DND-41 (cell line): ENCODE measurements around the gene CXCR5.
"Not testable (repeated sequence)": the region's sequence is repeated elsewhere in the genome, so short reads cannot be mapped to it uniquely, and the experiment has no call there.

Source experiments
- ATAC-seq: fragments of 200-7000 bp; cut with Tn5 transposase; 3 replicates; pipeline ENCODE4 v1.9.1; 2021; ENCODE audit warnings: low read depth; ENCODE audit not compliant: insufficient read depth
- DNase-seq: peaks from one replicate; pipeline ENCODE4 v3.0.0-alpha.2; 2020
- H2AFZ ChIP-seq: 2 replicates; pipeline ENCODE4 v1.6.0; 2012; ENCODE audit warnings: low read depth, low read length
- H3K27ac ChIP-seq: 2 replicates; pipeline ENCODE4 v1.5.1; 2012; ENCODE audit warnings: low read length, inconsistent platforms
- H3K27me3 ChIP-seq: fragments of 200-600 bp; sonication (generic); 2 replicates; pipeline ENCODE4 v1.6.0; 2012; ENCODE audit warnings: low read length, mild to moderate bottlenecking, inconsistent platforms; ENCODE audit not compliant: insufficient read depth, poor library complexity
- H3K36me3 ChIP-seq: 2 replicates; pipeline ENCODE4 v1.5.1; 2012; ENCODE audit warnings: low read length, inconsistent platforms; ENCODE audit not compliant: insufficient read depth
- H3K4me1 ChIP-seq: 2 replicates; pipeline ENCODE4 v1.5.1; 2012; ENCODE audit warnings: mild to moderate bottlenecking, low read length; ENCODE audit not compliant: insufficient read depth
- H3K4me2 ChIP-seq: 2 replicates; pipeline ENCODE4 v1.6.0; 2012; ENCODE audit warnings: mild to moderate bottlenecking, moderate library complexity, low read length, inconsistent platforms; ENCODE audit not compliant: insufficient read depth
- H3K4me3 ChIP-seq, 2 experiments: fragments of 200-600 bp in 1 of 2; shearing (Covaris generic) in 1 of 2; 2 replicates each; pipeline ENCODE4 v1.5.1; 2012 to 2016; ENCODE audit warnings: inconsistent platforms in 2 of 2, low read length in 2 of 2, mild to moderate bottlenecking in 2 of 2, low read depth in 1 of 2, moderate library complexity in 1 of 2
- H3K79me2 ChIP-seq: 2 replicates; pipeline ENCODE4 v1.6.0; 2012; ENCODE audit warnings: low read length, inconsistent platforms; ENCODE audit not compliant: insufficient read depth
- H3K9ac ChIP-seq: 2 replicates; pipeline ENCODE4 v1.6.0; 2012; ENCODE audit warnings: low read depth, mild to moderate bottlenecking, inconsistent platforms, low read length, moderate library complexity
- H3K9me3 ChIP-seq: 2 replicates; pipeline ENCODE4 v1.5.1; 2012; ENCODE audit warnings: low read length, moderate library complexity, mild to moderate bottlenecking, inconsistent platforms; ENCODE audit not compliant: insufficient read depth, severe bottlenecking
- H4K20me1 ChIP-seq: 2 replicates; pipeline ENCODE4 v1.6.0; 2012; ENCODE audit warnings: low read length; ENCODE audit not compliant: insufficient read depth
- EZH2 ChIP-seq: IDR thresholded peaks from 3 replicates; pipeline ENCODE4 v1.6.1; 2012; ENCODE audit warnings: borderline replicate concordance, low read depth, mild to moderate bottlenecking, moderate library complexity, low read length, inconsistent platforms; ENCODE audit not compliant: severe bottlenecking
- TF ChIP-seq, protein P1 (sequence below): IDR thresholded peaks from 2 replicates; pipeline ENCODE4 v1.5.1; 2012; ENCODE audit warnings: borderline replicate concordance, low read length, moderate library complexity, mild to moderate bottlenecking; ENCODE audit not compliant: poor library complexity, severe bottlenecking; ENCODE audit errors: extremely low read depth

CXCR5 gene

DNA sequence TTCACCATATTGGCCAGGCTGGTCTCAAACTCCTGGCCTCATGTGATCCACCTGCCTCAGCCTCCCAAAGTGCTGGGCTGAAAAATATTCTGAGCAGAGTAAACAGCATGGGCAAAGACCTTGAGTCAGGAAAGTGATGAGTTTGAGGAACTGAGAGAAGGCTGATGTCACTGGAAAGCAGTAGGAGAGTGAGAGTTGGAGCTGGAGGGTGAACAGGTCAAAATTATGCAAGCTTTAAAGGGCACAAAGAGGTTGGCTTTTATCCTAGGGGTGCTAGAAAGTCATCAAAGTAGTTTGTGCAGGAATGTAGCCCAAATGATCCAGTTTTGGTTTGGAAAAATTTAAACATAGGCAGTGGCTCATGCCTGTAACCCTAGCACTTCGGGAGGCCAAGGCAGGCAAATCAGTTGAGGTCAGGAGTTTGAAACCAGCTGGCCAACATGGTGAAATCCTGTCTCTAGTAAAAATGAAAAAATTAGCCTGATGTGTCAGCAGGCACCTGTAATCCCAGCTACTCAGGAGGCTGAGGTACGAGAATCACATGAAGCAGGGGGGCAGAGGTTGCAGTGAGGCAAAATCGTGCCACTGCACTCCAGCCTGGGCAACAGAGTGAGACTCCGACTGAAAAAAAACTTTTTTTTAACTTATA lies 44.7 kb upstream of the CXCR5 start:
- Histone ChIP-seq H3K79me2 (no peaks in the 10 kb centered on the region), H3K9me3 (no peaks in the 10 kb centered on the region), H3K27ac (no peak overlapping the region), H3K4me2 (no peak overlapping the region), H3K27me3 (no peaks in the 10 kb centered on the region), H3K9ac (no peak overlapping the region), H3K4me1 (peaks cover 19% of the 10 kb centered on the region), H3K36me3 (no peaks in the 10 kb centered on the region), H4K20me1 (no peaks in the 10 kb centered on the region), H3K4me3 (no peak overlapping the region), H2AFZ (0 out of 2 replicates have a peak overlapping the region, but pooled peaks have one; percentile 33)
- TF ChIP-seq EZH2, result no peak
- TF ChIP-seq, protein P1, sequence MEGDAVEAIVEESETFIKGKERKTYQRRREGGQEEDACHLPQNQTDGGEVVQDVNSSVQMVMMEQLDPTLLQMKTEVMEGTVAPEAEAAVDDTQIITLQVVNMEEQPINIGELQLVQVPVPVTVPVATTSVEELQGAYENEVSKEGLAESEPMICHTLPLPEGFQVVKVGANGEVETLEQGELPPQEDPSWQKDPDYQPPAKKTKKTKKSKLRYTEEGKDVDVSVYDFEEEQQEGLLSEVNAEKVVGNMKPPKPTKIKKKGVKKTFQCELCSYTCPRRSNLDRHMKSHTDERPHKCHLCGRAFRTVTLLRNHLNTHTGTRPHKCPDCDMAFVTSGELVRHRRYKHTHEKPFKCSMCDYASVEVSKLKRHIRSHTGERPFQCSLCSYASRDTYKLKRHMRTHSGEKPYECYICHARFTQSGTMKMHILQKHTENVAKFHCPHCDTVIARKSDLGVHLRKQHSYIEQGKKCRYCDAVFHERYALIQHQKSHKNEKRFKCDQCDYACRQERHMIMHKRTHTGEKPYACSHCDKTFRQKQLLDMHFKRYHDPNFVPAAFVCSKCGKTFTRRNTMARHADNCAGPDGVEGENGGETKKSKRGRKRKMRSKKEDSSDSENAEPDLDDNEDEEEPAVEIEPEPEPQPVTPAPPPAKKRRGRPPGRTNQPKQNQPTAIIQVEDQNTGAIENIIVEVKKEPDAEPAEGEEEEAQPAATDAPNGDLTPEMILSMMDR, result no peak
- no peak for DNase-seq
- no peak for ATAC-seq

DNA sequence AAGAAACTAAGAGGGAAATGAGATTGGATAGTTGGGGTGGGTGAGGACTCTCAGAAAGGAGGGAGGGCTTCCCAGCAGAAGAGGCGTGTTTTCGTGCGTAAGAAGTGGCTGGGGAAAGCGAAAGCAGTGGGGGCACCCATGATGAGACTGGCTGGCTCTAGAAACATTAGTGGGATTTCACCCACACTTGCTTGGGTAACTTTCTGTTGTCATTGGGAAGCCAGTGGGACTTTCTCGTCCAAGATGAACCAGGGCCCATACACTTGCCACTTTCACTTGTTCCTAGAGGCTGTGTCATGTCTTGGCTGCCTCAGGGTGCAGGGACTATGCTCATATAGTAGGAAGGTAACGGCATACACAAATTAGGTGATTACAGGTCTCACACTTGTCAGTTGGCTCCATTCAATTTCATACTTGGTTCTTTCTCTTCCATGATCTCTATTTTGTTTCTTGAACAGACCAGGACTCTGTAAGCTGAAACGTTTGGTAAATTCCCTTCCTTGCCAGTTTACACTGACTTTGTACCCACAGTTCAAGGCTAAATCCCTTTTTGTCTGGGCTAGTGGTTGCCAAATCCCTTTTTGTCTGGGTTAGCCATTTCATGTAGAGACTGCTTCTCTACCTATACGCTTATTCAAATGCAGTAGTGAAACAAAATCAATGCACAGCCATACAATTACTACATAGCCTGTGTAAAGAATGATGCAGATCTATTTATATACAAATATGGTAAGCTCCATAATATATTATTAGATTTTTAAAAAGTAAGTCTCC lies 42.0 kb upstream of the CXCR5 start:
- H3K4me3 ChIP-seq, result no peak overlapping the region
- no peak overlapping the region for H3K27ac ChIP-seq
- DNase-seq, result peak; percentile 36

DNA sequence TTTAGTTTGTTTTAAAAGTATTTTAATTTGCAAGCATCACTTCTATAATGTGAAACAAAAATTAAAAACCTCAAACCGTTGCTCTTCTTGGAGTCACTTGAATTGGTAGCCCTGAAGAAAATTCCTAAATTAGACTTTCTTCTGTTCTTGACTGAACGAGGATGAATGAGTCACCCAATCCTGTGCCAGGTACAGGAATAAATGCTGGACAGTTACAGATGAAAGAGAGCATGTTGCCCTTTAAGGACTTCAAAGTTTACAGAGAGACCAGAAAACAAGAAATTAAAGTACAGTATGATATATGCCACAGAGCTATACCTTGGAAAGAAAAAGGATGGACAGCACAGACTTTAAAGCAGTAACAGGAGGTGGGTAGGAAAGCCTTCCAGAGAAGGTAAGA lies 41.3 kb upstream of the CXCR5 start:
- H3K9ac ChIP-seq, result no peak overlapping the region
- no peaks in the 10 kb centered on the region for H3K79me2 ChIP-seq
- H3K4me2 ChIP-seq, result no peak overlapping the region
- no peaks in the 10 kb centered on the region for H3K36me3 ChIP-seq
- DNase-seq (no peak), ATAC-seq (no peak)
- H3K27me3 ChIP-seq, result no peaks in the 10 kb centered on the region
- H2AFZ ChIP-seq, result no peak overlapping the region
- H3K9me3 ChIP-seq, result no peaks in the 10 kb centered on the region
- TF ChIP-seq, protein P1, result no peak
- no peak for TF ChIP-seq EZH2
- H3K27ac ChIP-seq, result no peak overlapping the region
- no peak overlapping the region for H3K4me3 ChIP-seq
- H3K4me1 ChIP-seq, result peaks cover 9% of the 10 kb centered on the region
- no peaks in the 10 kb centered on the region for H4K20me1 ChIP-seq

More for the DNA sequence above, 42.0 kb upstream of the CXCR5 start:
- H3K79me2 ChIP-seq, result no peaks in the 10 kb centered on the region
- TF ChIP-seq, protein P1, result no peak
- TF ChIP-seq EZH2, result no peak
- no peaks in the 10 kb centered on the region for H3K36me3 ChIP-seq
- ATAC-seq, result peak; percentile 71; the same call in 2 of the 3 replicates
- H4K20me1 ChIP-seq, result no peaks in the 10 kb centered on the region
- peak overlapping the region; percentile 21; the same call in 1 of the 2 replicates for H2AFZ ChIP-seq
- H3K9me3 ChIP-seq, result no peaks in the 10 kb centered on the region
- no peak overlapping the region for H3K4me2 ChIP-seq
- H3K9ac ChIP-seq, result no peak overlapping the region
- peaks cover 9% of the 10 kb centered on the region for H3K4me1 ChIP-seq
- H3K27me3 ChIP-seq, result no peaks in the 10 kb centered on the region

DNA sequence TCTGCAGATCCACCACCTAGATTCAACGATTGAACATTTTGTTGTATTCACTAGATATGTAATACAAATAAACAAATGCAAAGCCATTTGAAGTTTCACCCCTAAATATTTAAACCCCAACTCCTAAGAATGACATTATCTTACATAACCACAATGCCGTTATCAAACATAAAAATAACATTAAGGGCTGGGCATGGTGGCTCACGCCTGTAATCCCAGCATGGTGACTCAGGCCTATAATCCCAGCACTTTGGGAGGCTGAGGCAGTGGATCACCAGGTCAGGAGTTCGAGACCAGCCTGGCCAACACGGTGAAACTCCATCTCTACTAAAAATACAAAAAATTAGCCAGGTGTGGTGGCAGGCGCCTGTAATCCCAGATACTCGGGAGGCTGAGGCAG lies 40.8 kb upstream of the CXCR5 start:
- H3K27me3 ChIP-seq, H3K27ac ChIP-seq, H3K79me2 ChIP-seq, H2AFZ ChIP-seq, ATAC-seq, H3K36me3 ChIP-seq, DNase-seq, H3K4me2 ChIP-seq, H3K9me3 ChIP-seq, H4K20me1 ChIP-seq, H3K4me3 ChIP-seq, H3K4me1 ChIP-seq, H3K9ac ChIP-seq: not testable (repeated sequence)
